ENCODE data around the gene TOP3B. TPM values are rescaled to one million over a fixed set of nuclear protein-coding genes. Genes with fewer than 3 reads are reported as not detected.

The TOP3B gene
- total and polyA plus RNA-seq, 10 of the 15 experiments (the other 5 are each of a cell fraction or from before 2014, with no cell fraction given) = 0.60 to 47.3 (median 33.7) TPM

DNA sequence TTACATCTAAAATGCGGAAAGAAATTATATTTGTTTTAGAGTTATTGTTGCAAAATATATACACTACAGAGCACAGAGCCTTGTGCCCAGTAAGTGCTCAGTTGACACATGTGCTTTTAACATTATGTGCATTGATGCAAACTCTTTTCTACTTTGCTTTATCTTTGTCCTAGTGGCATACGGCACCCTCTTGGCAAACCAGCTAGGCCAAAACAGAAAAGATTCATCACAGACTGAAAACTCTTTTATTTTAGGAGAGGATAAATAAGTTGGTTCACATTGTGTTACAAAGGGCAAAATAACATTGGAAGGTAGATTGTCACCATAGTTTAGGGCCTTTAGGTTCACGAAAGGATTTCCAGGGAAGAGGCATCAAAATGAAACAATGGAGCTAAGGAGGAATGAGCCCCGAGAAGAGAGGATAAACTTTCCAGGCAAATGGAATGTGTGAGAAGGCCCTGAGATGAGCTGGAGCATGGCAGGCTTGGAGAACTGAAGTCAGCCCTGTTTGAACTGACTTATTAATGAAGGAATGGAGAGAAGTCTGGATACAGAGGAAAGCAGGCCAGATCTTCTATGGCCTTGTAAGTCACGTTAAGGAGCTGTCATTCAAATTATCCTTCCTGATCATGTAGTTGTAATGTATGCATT is 23.5 kb upstream of the TOP3B start (continued):
- no peak for TF ChIP-seq CHD2 (IDR thresholded peaks at IDR 0.05; ENCODE audit: borderline replicate concordance, low read depth, low read length)
- TF ChIP-seq TCF12 (IDR thresholded peaks at IDR 0.05; ENCODE audit: low read depth, low read length) = no peak

GRCh38 chr22:22003233-22003632 is 20.6 kb upstream of the TOP3B start:
- Histone ChIP-seq H2AFZ (ENCODE audit: control insufficient read depth, low read depth, low read length) (no peak overlapping the region), H3K27me3 (replicated peaks in 1 of 2; ENCODE audit: control insufficient read depth in 2 of 2, insufficient read depth in 2 of 2, low read length in 1 of 2) (no peaks in the 10 kb centered on the region; a peak in 1 of 4 replicates), H3K36me3 (ENCODE audit: control insufficient read depth in 2 of 2, insufficient read depth in 2 of 2, low read length in 1 of 2) (no peaks in the 10 kb centered on the region), H3K27ac (ENCODE audit: control insufficient read depth, insufficient read depth) (no peak overlapping the region), H3K79me2 (ENCODE audit: control insufficient read depth, insufficient read depth, low read length) (no peaks in the 10 kb centered on the region), H3K4me2 (ENCODE audit: control insufficient read depth, insufficient read depth) (no peak overlapping the region), H3K4me3 (no peak overlapping the region), H3K9me3 (replicated peaks; ENCODE audit: control insufficient read depth, insufficient read depth, low read length) (no peaks in the 10 kb centered on the region), H4K20me1 (ENCODE audit: control insufficient read depth, insufficient read depth) (no peaks in the 10 kb centered on the region), H3K4me1 (ENCODE audit: control insufficient read depth, insufficient read depth, low read length) (no peaks in the 10 kb centered on the region), H3K9ac (ENCODE audit: control insufficient read depth, insufficient read depth, low read length) (no peak overlapping the region)
- POLR2A ChIA-PET = interaction anchor here (1.1 kb wide), 1 partner anchor 7 kb away, joined by 3 read pairs; no protein-coding TSS in a partner anchor
- CTCF ChIA-PET = interaction anchor here (1.2 kb wide), 1 partner anchor 57 kb away, joined by 4 read pairs; no protein-coding TSS in a partner anchor
- no TSS peak for BruUV-seq (replicated peaks)
- in situ Hi-C loops (cut with MboI) = no loop called here
- FAIRE-seq (no peak), DNase-seq (ENCODE audit: low read depth, low spot score) (no peak), ATAC-seq (no peak)
- 44% methylated on average over 3 of the region's 3 CpGs for WGBS (ENCODE audit: insufficient coverage, insufficient replicate concordance, low lambda C conversion rate, missing lambda C conversion rate)
- RAD21 ChIA-PET (ENCODE audit: unreplicated experiment) = no interaction called here
- SMC1A ChIA-PET (ENCODE audit: uncharacterized antibody, unreplicated experiment) = no interaction called here
- intact Hi-C loops (cut with micrococcal nuclease; ENCODE audit: unreplicated experiment) = no loop called here
- TF ChIP-seq SRF (IDR thresholded peaks at IDR 0.05; ENCODE audit: low read depth in 2 of 2, low read length in 2 of 2) (no peak), PML (IDR thresholded peaks at IDR 0.05; ENCODE audit: low read length) (no peak), TCF7 (IDR thresholded peaks at IDR 0.05; ENCODE audit: borderline replicate concordance) (no peak), RUNX3 (IDR thresholded peaks at IDR 0.05; ENCODE audit: low read length) (no peak), CHD4 (IDR thresholded peaks at IDR 0.05) (no peak), GABPA (IDR thresholded peaks at IDR 0.05; ENCODE audit: low read depth) (no peak), NRF1 (conservative IDR thresholded peaks at IDR 0.05; ENCODE audit: low read depth, low read length) (no peak), ZBTB11 (CRISPR knock-in tag; IDR thresholded peaks at IDR 0.05) (no peak), REST (IDR thresholded peaks at IDR 0.05; ENCODE audit: low read depth, low read length) (no peak), POLR2AphosphoS2 (IDR thresholded peaks at IDR 0.05; ENCODE audit: low read depth, low read length) (no peak), CTCF (IDR thresholded peaks at IDR 0.05 in 2 of 3, conservative IDR thresholded peaks at IDR 0.05 in 1 of 3; ENCODE audit: control insufficient read depth in 2 of 3, extremely low read depth in 1 of 3, insufficient read depth in 1 of 3, low read depth in 3 of 3, low read length in 3 of 3) (no peak), NFYA (IDR thresholded peaks at IDR 0.05; ENCODE audit: borderline replicate concordance, low read depth, low read length) (no peak)
